G401 (cell line): Measurements from ENCODE around the gene CH25H. TPM values are rescaled to one million over a fixed set of nuclear protein-coding genes. Genes with fewer than 3 reads are reported as not detected.
A peak's percentile ranks its signal among the peaks of the same experiment; 100 is the strongest.
"Not testable (repeated sequence)": the region's sequence is repeated elsewhere in the genome, so short reads cannot be mapped to it uniquely, and the experiment has no call there.

Experiments
- DNase-seq: peaks from one replicate; pipeline ENCODE4 v3.0.0-alpha.2; 2015; ENCODE audit warnings: low spot score
- in situ Hi-C: cut with HindIII; loops from 2 replicates; pipeline ENCODE4 v1.10.0; 2016; ENCODE audit warnings: low sequenced_read_pairs, mixed read lengths
- total RNA-seq: library from RNA; depleted of rRNA; stranded (reverse); fragments of >200 nt; shearing (Covaris generic); gene quantifications from 2 replicates; pipeline ENCODE4 v1.2.3, GENCODE V29; 2014; rRNA removed

CH25H gene
- not detected in 2 replicates for total RNA-seq

- in situ Hi-C loops: no loop called here
- DNase-seq: peak; percentile 71
Observed at GRCh38 chr10:89207181-89207800, at the start of gene CH25H. TSS of gene CH25H (minus strand) at chr10:89207317. CDS start at chr10:89207292, 25 bp downstream.

- DNase-seq: no peak
- in situ Hi-C loops: no loop called here
Observed at GRCh38 chr10:89256340-89256739, 49.2 kb upstream of the CH25H start.

GRCh38 chr10:89255793-89256192 is 48.7 kb upstream of the CH25H start:
- in situ Hi-C loops: no loop called here
- DNase-seq: no peak

GRCh38 chr10:89255091-89255579 is 48.0 kb upstream of the CH25H start:
- DNase-seq, in situ Hi-C loops: not testable (repeated sequence)

- no peak for DNase-seq
- in situ Hi-C loops: no loop called here
Observed at GRCh38 chr10:89252225-89252585, 45.1 kb upstream of the CH25H start.

- DNase-seq: peak; percentile 98
- in situ Hi-C loops: no loop called here
Observed at GRCh38 chr10:89251409-89252224, 44.5 kb upstream of the CH25H start, which contains the start of gene LIPA. TSS of gene LIPA (minus strand) at chr10:89251775. CDS start at chr10:89247648, 4,127 bp downstream.

- no peak for DNase-seq
- in situ Hi-C loops: no loop called here
Observed at GRCh38 chr10:89250865-89251408, 43.8 kb upstream of the CH25H start.

GRCh38 chr10:89248990-89249389 is 41.9 kb upstream of the CH25H start:
- DNase-seq: no peak
- in situ Hi-C loops: no loop called here

GRCh38 chr10:89247623-89248022 is 40.5 kb upstream of the CH25H start:
- in situ Hi-C loops, DNase-seq: not testable (repeated sequence)

- in situ Hi-C loops: no loop called here
- no peak for DNase-seq
Observed at GRCh38 chr10:89245802-89246201, 38.7 kb upstream of the CH25H start.

- no peak for DNase-seq
- in situ Hi-C loops: no loop called here
Observed at GRCh38 chr10:89242840-89243568, 35.9 kb upstream of the CH25H start.

GRCh38 chr10:89242345-89242684 is 35.2 kb upstream of the CH25H start:
- in situ Hi-C loops: no loop called here
- DNase-seq: no peak

GRCh38 chr10:89241486-89242344 is 34.6 kb upstream of the CH25H start:
- DNase-seq: no peak
- in situ Hi-C loops: no loop called here

GRCh38 chr10:89241026-89241425 is 33.9 kb upstream of the CH25H start:
- in situ Hi-C loops: no loop called here
- no peak for DNase-seq

- DNase-seq: no peak
- in situ Hi-C loops: no loop called here
Observed at GRCh38 chr10:89240519-89240918, 33.4 kb upstream of the CH25H start.

GRCh38 chr10:89238956-89239644 is 32.0 kb upstream of the CH25H start:
- in situ Hi-C loops: no loop called here
- DNase-seq: no peak

GRCh38 chr10:89237849-89238248 is 30.7 kb upstream of the CH25H start:
- DNase-seq: no peak
- in situ Hi-C loops: no loop called here

GRCh38 chr10:89236226-89236797 is 29.2 kb upstream of the CH25H start:
- DNase-seq: no peak
- in situ Hi-C loops: no loop called here
